Lower lobe of right lung (tissue), 2 donors: ENCODE results near the gene VASN. TPM values are rescaled to one million over a fixed set of nuclear protein-coding genes. Genes with fewer than 3 reads are reported as not detected.
A peak's percentile ranks its signal among the peaks of the same experiment; 100 is the strongest.

Experiments used
- ATAC-seq, 2 donors: fragments of 200-7000 bp; cut with Tn5 transposase; one replicate each; pipeline ENCODE4 v1.9.1; 2020 to 2022; ENCODE audit warnings: mild to moderate bottlenecking in 2 of 2, moderate library complexity in 2 of 2
- DNase-seq: peaks from one replicate; pipeline ENCODE4 v3.0.0-alpha.2; 2020
- H3K27ac ChIP-seq: fragments of 200-600 bp; one replicate; pipeline ENCODE4 v1.8.0; 2022
- H3K27me3 ChIP-seq: fragments of 200-600 bp; one replicate; pipeline ENCODE4 v1.8.0; 2022; ENCODE audit warnings: low read depth
- H3K36me3 ChIP-seq: fragments of 200-600 bp; one replicate; pipeline ENCODE4 v1.8.0; 2022; ENCODE audit warnings: mild to moderate bottlenecking
- H3K4me1 ChIP-seq: fragments of 200-600 bp; one replicate; pipeline ENCODE4 v1.8.0; 2022
- H3K4me3 ChIP-seq: fragments of 200-600 bp; one replicate; pipeline ENCODE4 v1.8.0; 2022; ENCODE audit warnings: mild to moderate bottlenecking
- H3K9me3 ChIP-seq: fragments of 200-600 bp; one replicate; pipeline ENCODE4 v1.8.0; 2022
- intact Hi-C: fragments of 100-400 bp; cut with DNase I; formaldehyde crosslinking; loops from one replicate; pipeline ENCODE4 v1.11.0; 2022
- total RNA-seq: library from RNA; stranded (reverse); fragmentation: NEBNext Ultra II Directional; extraction: Animal tissue kit (Norgen Biotek cat#: 25700); gene quantifications from one replicate; pipeline ENCODE4 v1.2.1, GENCODE V29; 2021
- TF ChIP-seq, protein P1 (sequence below): fragments of 200-600 bp; IDR thresholded peaks from one replicate; pipeline ENCODE4 v1.8.0; 2022; ENCODE audit warnings: antibody characterized with exemption, mild to moderate bottlenecking
- donor health status: DM: no; HTN: yes; CAD: no; lungs with severe emphysema.

VASN gene
- total RNA-seq, 1 donor from 2014 or later = 17.4 TPM

DNA sequence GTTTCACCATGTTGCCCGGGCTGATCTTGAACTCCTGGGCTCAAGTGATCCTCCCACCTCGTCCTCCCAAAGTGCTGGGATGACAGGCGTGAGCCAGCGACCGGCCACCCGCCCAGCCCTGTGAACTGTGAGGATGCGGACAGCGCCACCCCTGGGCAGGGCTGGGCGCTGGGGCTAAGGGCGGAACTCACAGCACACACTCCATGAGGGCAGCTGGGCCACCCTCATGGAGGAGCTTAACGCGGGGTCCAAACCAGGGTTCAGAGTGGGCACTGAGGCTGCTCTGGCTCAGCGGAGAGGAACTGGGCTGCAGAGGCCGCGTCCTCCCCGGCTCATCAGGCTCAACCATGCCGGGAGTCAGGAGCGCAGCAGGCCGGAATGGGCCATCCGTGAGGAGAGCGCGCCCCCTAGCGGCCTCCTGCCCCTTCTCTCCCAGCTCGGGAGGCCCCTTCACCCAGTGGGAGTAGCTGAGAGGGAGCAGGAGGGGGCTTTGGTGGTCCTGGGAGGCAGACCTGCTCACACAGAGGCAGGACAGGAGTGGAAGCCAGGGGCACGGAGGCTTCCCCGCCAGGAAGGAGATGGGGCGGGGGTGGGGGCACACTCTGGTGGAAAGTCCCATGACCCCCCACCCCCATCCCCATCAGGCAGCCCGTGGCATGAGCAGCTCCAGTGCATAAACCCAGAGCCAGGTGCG lies 30.9 kb downstream of the VASN start:
- DNase-seq = peak; percentile 89
- no peak overlapping the region for H3K4me3 ChIP-seq
- no peak overlapping the region for H3K27ac ChIP-seq
- H3K36me3 ChIP-seq = peaks cover 93% of the 10 kb centered on the region
- TF ChIP-seq, protein P1, sequence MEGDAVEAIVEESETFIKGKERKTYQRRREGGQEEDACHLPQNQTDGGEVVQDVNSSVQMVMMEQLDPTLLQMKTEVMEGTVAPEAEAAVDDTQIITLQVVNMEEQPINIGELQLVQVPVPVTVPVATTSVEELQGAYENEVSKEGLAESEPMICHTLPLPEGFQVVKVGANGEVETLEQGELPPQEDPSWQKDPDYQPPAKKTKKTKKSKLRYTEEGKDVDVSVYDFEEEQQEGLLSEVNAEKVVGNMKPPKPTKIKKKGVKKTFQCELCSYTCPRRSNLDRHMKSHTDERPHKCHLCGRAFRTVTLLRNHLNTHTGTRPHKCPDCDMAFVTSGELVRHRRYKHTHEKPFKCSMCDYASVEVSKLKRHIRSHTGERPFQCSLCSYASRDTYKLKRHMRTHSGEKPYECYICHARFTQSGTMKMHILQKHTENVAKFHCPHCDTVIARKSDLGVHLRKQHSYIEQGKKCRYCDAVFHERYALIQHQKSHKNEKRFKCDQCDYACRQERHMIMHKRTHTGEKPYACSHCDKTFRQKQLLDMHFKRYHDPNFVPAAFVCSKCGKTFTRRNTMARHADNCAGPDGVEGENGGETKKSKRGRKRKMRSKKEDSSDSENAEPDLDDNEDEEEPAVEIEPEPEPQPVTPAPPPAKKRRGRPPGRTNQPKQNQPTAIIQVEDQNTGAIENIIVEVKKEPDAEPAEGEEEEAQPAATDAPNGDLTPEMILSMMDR = peak; percentile 93
- peaks cover 13% of the 10 kb centered on the region for H3K4me1 ChIP-seq
- intact Hi-C loops = loop anchor here (5.0 kb wide), 1 partner anchor 40 kb away; no protein-coding TSS in a partner anchor
- no peaks in the 10 kb centered on the region for H3K27me3 ChIP-seq
- peak; percentile 94 for ATAC-seq
- no peaks in the 10 kb centered on the region for H3K9me3 ChIP-seq

DNA sequence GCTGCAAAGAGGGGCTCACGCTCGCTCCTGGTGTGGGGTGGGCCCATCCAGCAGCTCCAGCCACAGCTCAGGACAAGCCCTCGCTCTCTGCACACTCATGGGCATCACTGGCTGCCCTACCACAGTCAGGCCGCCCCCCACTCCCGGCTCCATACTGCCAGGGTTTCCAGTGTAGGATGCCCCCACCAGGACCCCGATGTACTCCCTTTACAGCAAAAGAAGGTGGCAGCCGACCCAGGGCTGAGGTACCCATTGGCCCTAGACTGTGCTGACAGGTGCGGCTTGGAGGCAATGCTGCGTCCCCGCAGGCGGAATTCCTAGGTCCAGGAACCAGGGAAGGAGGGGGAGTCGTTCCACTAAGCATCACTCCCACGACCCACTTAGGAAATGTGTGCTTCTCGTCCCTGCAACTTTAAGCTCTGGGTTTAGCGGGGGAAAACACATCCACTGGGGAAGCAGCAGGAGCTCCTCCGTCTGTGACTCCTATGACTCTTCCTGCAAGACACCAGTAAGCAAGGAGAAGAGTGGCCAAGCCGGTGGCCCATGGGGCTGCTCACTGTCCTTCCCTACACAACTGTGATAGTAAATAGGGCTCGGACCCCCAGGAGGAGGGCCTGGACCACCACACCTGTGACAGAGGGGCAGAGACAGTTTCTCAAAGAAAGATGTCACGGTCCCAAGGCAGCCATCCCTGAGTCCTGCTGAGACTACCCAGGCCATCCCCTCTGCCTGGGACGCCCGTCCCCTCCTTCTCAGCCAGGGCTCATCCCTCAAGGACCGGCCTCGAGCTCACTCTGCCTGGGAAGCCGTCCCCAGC lies 31.7 kb downstream of the VASN start:
- Histone ChIP-seq H3K4me3 (no peak overlapping the region), H3K36me3 (peaks cover 93% of the 10 kb centered on the region), H3K27me3 (no peaks in the 10 kb centered on the region), H3K27ac (no peak overlapping the region), H3K4me1 (peaks cover 15% of the 10 kb centered on the region), H3K9me3 (no peaks in the 10 kb centered on the region)
- ATAC-seq = peak; percentile 3 to 4
- peak; percentile 48 for DNase-seq
- intact Hi-C loops = loop anchor here (5.0 kb wide), 1 partner anchor 41 kb away; no protein-coding TSS in a partner anchor
- TF ChIP-seq, protein P1 = no peak

DNA sequence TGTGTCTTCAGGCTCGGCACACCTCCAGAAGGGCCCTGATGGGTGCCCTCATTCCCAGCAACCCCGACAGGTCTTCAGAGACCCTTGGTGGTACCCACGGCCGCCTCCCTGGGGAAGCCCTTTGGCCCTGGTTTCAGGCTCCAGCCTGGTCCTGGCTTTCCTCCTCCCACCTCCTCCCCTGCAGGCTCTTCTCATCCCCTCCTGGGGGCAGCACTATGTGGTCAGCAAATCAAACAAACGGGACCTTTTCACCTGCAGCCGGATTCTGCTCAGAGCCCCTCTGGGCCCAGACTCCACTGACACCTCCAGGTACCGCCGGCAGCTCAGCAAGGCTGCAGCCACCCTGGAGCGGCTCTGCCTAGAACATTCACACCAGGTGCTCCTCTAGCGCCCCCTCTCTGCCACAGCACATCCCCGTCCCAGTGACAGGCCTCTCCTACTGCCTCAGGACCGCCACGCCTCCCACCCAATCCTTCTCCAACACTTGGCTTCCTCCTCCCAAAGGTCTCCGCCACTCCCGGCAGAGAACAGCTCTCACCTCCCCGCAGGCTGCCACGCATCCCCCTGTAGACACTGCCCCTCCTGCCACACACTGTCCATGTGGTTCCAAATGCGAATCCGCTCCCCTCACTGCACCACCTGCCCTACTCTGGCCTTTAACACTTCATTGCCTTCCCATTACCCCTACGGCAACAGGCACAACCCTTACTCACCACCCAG lies 32.8 kb downstream of the VASN start:
- DNase-seq = peak; percentile 49
- no peaks in the 10 kb centered on the region for H3K9me3 ChIP-seq
- peaks cover 95% of the 10 kb centered on the region for H3K36me3 ChIP-seq
- ATAC-seq = peak; percentile 11 to 35
- intact Hi-C loops = loop anchor here (5.0 kb wide), 1 partner anchor 42 kb away; no protein-coding TSS in a partner anchor
- H3K4me3 ChIP-seq = no peak overlapping the region
- no peaks in the 10 kb centered on the region for H3K27me3 ChIP-seq
- TF ChIP-seq, protein P1 = peak; percentile 47
- H3K27ac ChIP-seq = no peak overlapping the region
- H3K4me1 ChIP-seq = peaks cover 17% of the 10 kb centered on the region

DNA sequence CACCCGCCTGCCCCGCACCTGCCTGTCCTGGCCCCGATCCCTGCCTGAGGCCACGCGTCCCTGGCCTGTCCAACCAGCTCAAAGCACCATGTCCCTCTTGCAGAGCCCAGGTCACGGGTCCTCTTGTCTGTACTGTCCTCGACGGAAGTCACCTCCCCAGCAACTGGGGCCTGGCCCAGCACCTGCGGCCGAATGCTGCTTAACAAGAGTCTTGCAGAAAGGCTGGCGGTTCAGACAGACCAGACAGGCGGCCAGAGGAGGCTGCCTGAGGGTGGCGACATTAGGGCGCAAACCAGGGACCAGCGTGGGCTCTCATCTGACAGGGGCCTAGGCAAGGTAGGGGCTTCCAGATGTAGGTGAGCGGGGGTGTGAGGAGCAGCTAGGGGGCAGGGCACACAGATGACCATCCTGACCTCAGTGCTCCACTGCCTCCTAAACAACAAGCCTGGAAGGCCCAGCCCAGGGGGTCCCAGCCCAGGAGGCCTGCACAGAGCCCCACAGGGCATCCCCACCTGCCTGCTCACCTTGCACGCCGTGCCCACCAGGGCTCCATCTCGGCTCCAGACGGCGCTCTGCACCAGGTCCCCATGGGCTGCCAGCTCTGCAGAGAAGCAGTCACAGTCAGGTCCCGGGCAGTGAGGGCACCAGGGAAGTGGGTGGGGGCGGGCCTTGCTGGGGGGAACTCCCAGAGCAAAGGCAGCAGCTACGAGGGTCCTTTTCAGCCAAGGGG lies 33.5 kb downstream of the VASN start:
- Histone ChIP-seq H3K4me3 (no peak overlapping the region), H3K27ac (no peak overlapping the region), H3K27me3 (no peaks in the 10 kb centered on the region), H3K4me1 (peaks cover 19% of the 10 kb centered on the region), H3K9me3 (no peaks in the 10 kb centered on the region), H3K36me3 (peaks cover 95% of the 10 kb centered on the region)
- TF ChIP-seq, protein P1 = no peak
- ATAC-seq (no peak), DNase-seq (peak; percentile 38)
- intact Hi-C loops = loop anchor here (5.0 kb wide), 1 partner anchor 43 kb away; no protein-coding TSS in a partner anchor
